ENCODE data around the gene PDC.

- TF ChIP-seq CTCF (IDR thresholded peaks at IDR 0.05), result no peak
- TF ChIP-seq JUNB (IDR thresholded peaks at IDR 0.05), result no peak
- TF ChIP-seq HMGXB4 (CRISPR knock-in tag; IDR thresholded peaks at IDR 0.05; ENCODE audit: borderline replicate concordance), result no peak
- no peak for TF ChIP-seq PBX3 (IDR thresholded peaks at IDR 0.05)
- TF ChIP-seq POLR2A (IDR thresholded peaks at IDR 0.05; ENCODE audit: low read length), result no peak
- TF ChIP-seq USF2 (IDR thresholded peaks at IDR 0.05), result no peak
- no peak for TF ChIP-seq BHLHE40 (IDR thresholded peaks at IDR 0.05; ENCODE audit: low read depth, low read length)
- no peak for TF ChIP-seq CHD2 (IDR thresholded peaks at IDR 0.05; ENCODE audit: low read length, partially characterized antibody)
- no peak for TF ChIP-seq RARB (CRISPR knock-in tag; IDR thresholded peaks at IDR 0.05)
- no peak for TF ChIP-seq ZSCAN20 (CRISPR knock-in tag; IDR thresholded peaks at IDR 0.05)
- no peak for TF ChIP-seq RFX5 (IDR thresholded peaks at IDR 0.05)
- no peak for TF ChIP-seq JUN (IDR thresholded peaks at IDR 0.05)
- no peak for TF ChIP-seq CBX8 (IDR thresholded peaks at IDR 0.05)
Observed at GRCh38 chr1:186429017-186429416, 31.9 kb downstream of the PDC start.
